K562 (cell line): ENCODE results near the gene AGRN. TPM values are rescaled to one million over a fixed set of nuclear protein-coding genes. Genes with fewer than 3 reads are reported as not detected.

Experiments
- BRD9 ChIP-seq: fragments of 450-650 bp; IDR thresholded peaks from 2 replicates; pipeline ENCODE4 v1.6.1; 2018; ENCODE audit warnings: low read depth; ENCODE audit not compliant: partially characterized antibody
- CBFA2T2 ChIP-seq: fragments of 450-650 bp; conservative IDR thresholded peaks from 2 replicates; pipeline ENCODE4 v1.6.1; 2017; ENCODE audit warnings: mild to moderate bottlenecking
- CHD2 ChIP-seq: IDR thresholded peaks from 2 replicates; pipeline ENCODE4 v1.6.1; 2011; ENCODE audit warnings: low read depth, low read length
- ERF ChIP-seq: fragments of 450-650 bp; formaldehyde crosslinking; IDR thresholded peaks from 2 replicates; pipeline ENCODE4 v1.4.0; 2020; ENCODE audit warnings: mild to moderate bottlenecking, mixed read lengths
- EZH2 ChIP-seq: IDR thresholded peaks from 2 replicates; pipeline ENCODE4 v1.6.1; 2012; ENCODE audit warnings: low read depth, mild to moderate bottlenecking, inconsistent platforms, low read length, borderline replicate concordance
- FOSL1 ChIP-seq: fragments of 200-800 bp; sonication (Bioruptor generic); conservative IDR thresholded peaks from 2 replicates; pipeline ENCODE4 v1.6.1; 2016; ENCODE audit warnings: missing genetic modification characterization, missing compliant biosample characterization
- FOXJ2 ChIP-seq: fragments of 200-800 bp; sonication (Bioruptor generic); IDR thresholded peaks from 2 replicates; pipeline ENCODE4 v1.6.1; 2016; ENCODE audit warnings: missing genetic modification characterization, missing compliant biosample characterization
- FOXO4 ChIP-seq: fragments of 450-650 bp; formaldehyde crosslinking; IDR thresholded peaks from 2 replicates; pipeline ENCODE4 v1.4.0; 2020; ENCODE audit warnings: mild to moderate bottlenecking, moderate library complexity
- MLX ChIP-seq, 2 experiments: fragments of 450-650 bp in 1 of 2; sonication (generic) in 1 of 2; formaldehyde crosslinking; conservative IDR thresholded peaks; 2 replicates each; pipeline versions ENCODE4 v1.4.0 to v1.8.1; 2020 to 2022; ENCODE audit warnings: mild to moderate bottlenecking in 1 of 2, missing genetic modification reagents in 1 of 2
- NCOA2 ChIP-seq, 2 experiments: fragments of 450-650 bp; IDR thresholded peaks; 2 replicates each; pipeline ENCODE4 v1.6.1; 2018; ENCODE audit warnings: mild to moderate bottlenecking in 2 of 2, moderate library complexity in 1 of 2; ENCODE audit not compliant: partially characterized antibody in 2 of 2
- NR4A1 ChIP-seq, 2 experiments: fragments of 250-450 bp in 1 of 2; fragments of 450-650 bp in 1 of 2; sonication (Bioruptor Pico) in 1 of 2; IDR thresholded peaks; 2 replicates each; pipeline versions ENCODE4 v1.4.0 to v1.6.1; 2016 to 2020; ENCODE audit warnings: mild to moderate bottlenecking in 2 of 2, missing compliant biosample characterization in 1 of 2, missing genetic modification characterization in 1 of 2, moderate library complexity in 1 of 2
- RFX7 ChIP-seq: fragments of 250-450 bp; sonication (Bioruptor Pico); IDR thresholded peaks from 2 replicates; pipeline ENCODE4 v1.5.1; 2021; ENCODE audit warnings: mild to moderate bottlenecking
- RNF219 ChIP-seq: fragments of 250-450 bp; sonication (Bioruptor Pico); IDR thresholded peaks from 2 replicates; pipeline ENCODE4 v1.5.0; 2022; ENCODE audit warnings: mild to moderate bottlenecking
- SIRT6 ChIP-seq: IDR thresholded peaks from one replicate; pipeline ENCODE4 v1.6.1; 2012; ENCODE audit warnings: low read depth, mild to moderate bottlenecking, control low read depth, inconsistent platforms, low read length, moderate library complexity
- STAG1 ChIP-seq: sonication (generic); formaldehyde crosslinking; IDR thresholded peaks from 2 replicates; pipeline ENCODE4 v1.5.0; 2020; ENCODE audit warnings: missing genetic modification reagents, borderline replicate concordance
- WHSC1 ChIP-seq: IDR thresholded peaks from one replicate; pipeline ENCODE4 v1.6.1; 2012; ENCODE audit warnings: low read length, control low read depth, inconsistent platforms
- ZBTB17 ChIP-seq: fragments of 450-650 bp; formaldehyde crosslinking; IDR thresholded peaks from 2 replicates; pipeline ENCODE4 v1.4.0; 2020; ENCODE audit warnings: mild to moderate bottlenecking
- ZNF778 ChIP-seq: fragments of 450-650 bp; formaldehyde crosslinking; IDR thresholded peaks from 2 replicates; pipeline ENCODE4 v1.4.0; 2020; ENCODE audit warnings: mild to moderate bottlenecking, moderate library complexity
- polyA plus RNA-seq, 8 experiments: library from polyadenylated mRNA; depleted of rRNA in 4 of 8; stranded (reverse) in 5 of 8; unstranded in 3 of 8; fragments of >200 nt; fragmentation: Nextera tagmentation in 2 of 8; fragmentation: Illumina TruSeq in 1 of 8; extraction: Ambion mirVana in 2 of 8; extraction: Trizol in 1 of 8; gene quantifications; 2 replicates each; pipeline versions ENCODE4 v1.2.1 to v1.2.3, GENCODE V29; 2011 to 2014; ENCODE audit warnings: inconsistent platforms in 1 of 8, missing spikeins in 1 of 8
- total RNA-seq, 7 experiments: library from RNA; depleted of rRNA in 6 of 7; stranded (reverse); fragments of >200 nt in 6 of 7; fragmentation: Illumina TruSeq in 2 of 7; extraction: Trizol in 2 of 7; gene quantifications; 2 replicates each; pipeline versions ENCODE4 v1.2.1 to v1.2.3, GENCODE V29; 2011 to 2021; ENCODE audit warnings: low replicate concordance in 1 of 7
- TF ChIP-seq, protein P1 (sequence below): fragments of 250-450 bp; sonication (Bioruptor Pico); IDR thresholded peaks from 2 replicates; pipeline ENCODE4 v1.8.0; 2022; ENCODE audit warnings: moderate library complexity, mild to moderate bottlenecking, inconsistent platforms
- TF ChIP-seq, protein P2 (sequence below): fragments of 250-450 bp; sonication (Bioruptor Pico); IDR thresholded peaks from 2 replicates; pipeline ENCODE4 v1.4.0; 2020; ENCODE audit warnings: mild to moderate bottlenecking, moderate library complexity

AGRN gene
- total and polyA plus RNA-seq, 9 of the 15 experiments (the other 6 are each of a cell fraction or from before 2014, with no cell fraction given) = 0.04 to 111 (median 18.1) TPM

DNA sequence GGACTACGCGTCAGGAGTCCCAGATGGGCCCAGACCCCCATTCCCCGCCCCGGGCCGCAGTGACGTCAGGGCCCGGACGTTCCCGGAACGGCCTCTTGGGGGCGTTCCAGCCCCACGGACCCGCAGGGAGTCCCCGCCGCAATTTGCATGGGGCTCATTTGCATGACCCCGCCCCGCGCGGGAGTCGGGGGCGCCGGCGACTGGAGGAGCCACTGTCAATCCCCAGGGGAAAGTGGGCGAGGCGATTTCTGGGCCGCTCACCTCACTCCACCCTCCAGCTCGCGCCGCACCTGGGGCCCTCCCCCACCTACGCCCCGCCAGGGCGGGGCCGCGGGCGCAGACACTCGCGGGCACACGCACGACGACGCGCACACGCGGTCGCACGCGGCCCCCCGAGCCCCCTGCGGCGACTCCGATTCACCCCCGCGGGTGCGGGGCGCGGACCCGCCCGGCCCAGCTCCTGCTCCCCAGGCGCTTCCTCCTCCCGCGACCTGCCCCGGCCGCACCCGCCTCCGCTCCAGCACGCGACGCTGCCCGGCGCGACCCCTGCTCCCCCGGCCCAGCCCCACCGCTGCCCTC is 13.2 kb downstream of the AGRN start (continued):
- no peak for TF ChIP-seq ZNF778
- no peak for TF ChIP-seq CBFA2T2
- TF ChIP-seq RFX7 (CRISPR knock-in tag) = no peak
- TF ChIP-seq, protein P1, sequence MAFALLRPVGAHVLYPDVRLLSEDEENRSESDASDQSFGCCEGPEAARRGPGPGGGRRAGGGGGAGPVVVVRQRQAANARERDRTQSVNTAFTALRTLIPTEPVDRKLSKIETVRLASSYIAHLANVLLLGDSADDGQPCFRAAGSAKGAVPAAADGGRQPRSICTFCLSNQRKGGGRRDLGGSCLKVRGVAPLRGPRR (CRISPR knock-in tag) = no peak
- TF ChIP-seq STAG1 = peak; percentile 59; the same call in 1 of the 2 replicates
- no peak for TF ChIP-seq WHSC1
- no peak for TF ChIP-seq FOSL1
- no peak for TF ChIP-seq RNF219 (CRISPR knock-in tag)
- TF ChIP-seq FOXO4 (CRISPR knock-in tag) = no peak
- TF ChIP-seq, protein P2, sequence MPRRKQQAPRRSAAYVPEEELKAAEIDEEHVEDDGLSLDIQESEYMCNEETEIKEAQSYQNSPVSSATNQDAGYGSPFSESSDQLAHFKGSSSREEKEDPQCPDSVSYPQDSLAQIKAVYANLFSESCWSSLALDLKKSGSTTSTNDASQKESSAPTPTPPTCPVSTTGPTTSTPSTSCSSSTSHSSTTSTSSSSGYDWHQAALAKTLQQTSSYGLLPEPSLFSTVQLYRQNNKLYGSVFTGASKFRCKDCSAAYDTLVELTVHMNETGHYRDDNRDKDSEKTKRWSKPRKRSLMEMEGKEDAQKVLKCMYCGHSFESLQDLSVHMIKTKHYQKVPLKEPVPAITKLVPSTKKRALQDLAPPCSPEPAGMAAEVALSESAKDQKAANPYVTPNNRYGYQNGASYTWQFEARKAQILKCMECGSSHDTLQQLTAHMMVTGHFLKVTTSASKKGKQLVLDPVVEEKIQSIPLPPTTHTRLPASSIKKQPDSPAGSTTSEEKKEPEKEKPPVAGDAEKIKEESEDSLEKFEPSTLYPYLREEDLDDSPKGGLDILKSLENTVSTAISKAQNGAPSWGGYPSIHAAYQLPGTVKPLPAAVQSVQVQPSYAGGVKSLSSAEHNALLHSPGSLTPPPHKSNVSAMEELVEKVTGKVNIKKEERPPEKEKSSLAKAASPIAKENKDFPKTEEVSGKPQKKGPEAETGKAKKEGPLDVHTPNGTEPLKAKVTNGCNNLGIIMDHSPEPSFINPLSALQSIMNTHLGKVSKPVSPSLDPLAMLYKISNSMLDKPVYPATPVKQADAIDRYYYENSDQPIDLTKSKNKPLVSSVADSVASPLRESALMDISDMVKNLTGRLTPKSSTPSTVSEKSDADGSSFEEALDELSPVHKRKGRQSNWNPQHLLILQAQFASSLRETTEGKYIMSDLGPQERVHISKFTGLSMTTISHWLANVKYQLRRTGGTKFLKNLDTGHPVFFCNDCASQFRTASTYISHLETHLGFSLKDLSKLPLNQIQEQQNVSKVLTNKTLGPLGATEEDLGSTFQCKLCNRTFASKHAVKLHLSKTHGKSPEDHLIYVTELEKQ (CRISPR knock-in tag) = no peak
- TF ChIP-seq BRD9 = no peak
- no peak for TF ChIP-seq NCOA2 (IDR thresholded peaks at IDR 0.05; ENCODE audit: partially characterized antibody in 2 of 2)
- TF ChIP-seq MLX (CRISPR knock-in tag; conservative IDR thresholded peaks at IDR 0.05) = no peak
- TF ChIP-seq NR4A1 (CRISPR knock-in tag; IDR thresholded peaks at IDR 0.05) = no peak
- TF ChIP-seq NR4A1 (tag; IDR thresholded peaks at IDR 0.05) = no peak
- TF ChIP-seq FOXJ2 (tag) = no peak
- no peak for TF ChIP-seq EZH2
- TF ChIP-seq ERF (CRISPR knock-in tag) = no peak
- no peak for TF ChIP-seq SIRT6
- TF ChIP-seq CHD2 = 0 out of 2 replicates have a peak, but pooled peaks have one; percentile 27
- no peak for TF ChIP-seq ZBTB17 (CRISPR knock-in tag)
